ENCODE data around the gene HNRNPF. TPM values are rescaled to one million over a fixed set of nuclear protein-coding genes. Genes with fewer than 3 reads are reported as not detected.

The HNRNPF gene
- total RNA-seq, 1 experiment from 2014 or later = 198 TPM

- no peaks in the 10 kb centered on the region for H3K9me3 Mint-ChIP-seq (ENCODE audit: unreplicated experiment)
- peaks cover 100% of the 10 kb centered on the region for H3K36me3 Mint-ChIP-seq (ENCODE audit: insufficient read depth, unreplicated experiment)
- ChIA-PET CTCF (interaction anchor here (0.9 to 2.8 kb wide), 5 partner anchors 12 to 98 kb away, joined by 3 to 20 read pairs (median 4); no protein-coding TSS in a partner anchor), POLR2A (interaction anchor here (0.5 kb wide), 1 partner anchor 35 kb away, joined by 3 read pairs; no protein-coding TSS in a partner anchor)
- H3K4me1 Mint-ChIP-seq (ENCODE audit: insufficient read depth, unreplicated experiment) = peaks cover 28% of the 10 kb centered on the region
- H3K4me3 Mint-ChIP-seq (ENCODE audit: unreplicated experiment) = no peak overlapping the region
- intact Hi-C loops (cut with micrococcal nuclease) = no loop called here
- H3K27ac Mint-ChIP-seq (ENCODE audit: low read depth, unreplicated experiment) = peak overlapping the region; percentile 54
- no peak for DNase-seq (ENCODE audit: unreplicated experiment)
- TF ChIP-seq CTCF (IDR thresholded peaks at IDR 0.05; ENCODE audit: unreplicated experiment) = no peak
- H3K27me3 Mint-ChIP-seq (ENCODE audit: insufficient read depth, unreplicated experiment) = no peaks in the 10 kb centered on the region
- no TSS peak for BruUV-seq (replicated peaks)
Observed at GRCh38 chr10:43391496-43391895, 17.5 kb downstream of the HNRNPF start.

GRCh38 chr10:43390759-43391158 lies 18.2 kb downstream of the HNRNPF start:
- ChIA-PET POLR2A (interaction anchor here (0.5 to 1.6 kb wide), 3 partner anchors 17 to 46 kb away, joined by 3 to 7 read pairs (median 5); no protein-coding TSS in a partner anchor), CTCF (interaction anchor here (0.6 to 2.8 kb wide), 11 partner anchors 10 to 544 kb away, joined by 3 to 20 read pairs (median 4); partner anchors contain the start of gene HNRNPF)

GRCh38 chr10:43390333-43390732 lies 18.7 kb downstream of the HNRNPF start:
- POLR2A ChIA-PET = interaction anchor here (1.0 to 1.6 kb wide), 2 partner anchors 17 to 46 kb away, joined by 5 to 7 read pairs; no protein-coding TSS in a partner anchor
- peaks cover 100% of the 10 kb centered on the region for H3K36me3 Mint-ChIP-seq (ENCODE audit: insufficient read depth, unreplicated experiment)
- intact Hi-C loops (cut with micrococcal nuclease) = no loop called here

More at GRCh38 chr10:43390759-43391158, 18.2 kb downstream of the HNRNPF start:
- TF ChIP-seq CTCF (IDR thresholded peaks at IDR 0.05; ENCODE audit: unreplicated experiment) = peak; percentile 55
- intact Hi-C loops (cut with micrococcal nuclease) = no loop called here
- Mint-ChIP-seq H3K36me3 (ENCODE audit: insufficient read depth, unreplicated experiment) (peaks cover 100% of the 10 kb centered on the region), H3K9me3 (ENCODE audit: unreplicated experiment) (no peaks in the 10 kb centered on the region), H3K4me1 (ENCODE audit: insufficient read depth, unreplicated experiment) (peaks cover 28% of the 10 kb centered on the region), H3K27me3 (ENCODE audit: insufficient read depth, unreplicated experiment) (no peaks in the 10 kb centered on the region), H3K4me3 (ENCODE audit: unreplicated experiment) (no peak overlapping the region), H3K27ac (ENCODE audit: low read depth, unreplicated experiment) (no peak overlapping the region)
- BruUV-seq (replicated peaks) = no TSS peak
- DNase-seq (ENCODE audit: unreplicated experiment) = peak; percentile 61

More at GRCh38 chr10:43390333-43390732, 18.7 kb downstream of the HNRNPF start:
- no peak overlapping the region for H3K27ac Mint-ChIP-seq (ENCODE audit: low read depth, unreplicated experiment)
- CTCF ChIA-PET = interaction anchor here (0.6 to 2.8 kb wide), 12 partner anchors 10 to 543 kb away, joined by 3 to 20 read pairs (median 4); partner anchors contain the start of gene HNRNPF
- peaks cover 28% of the 10 kb centered on the region for H3K4me1 Mint-ChIP-seq (ENCODE audit: insufficient read depth, unreplicated experiment)
- H3K9me3 Mint-ChIP-seq (ENCODE audit: unreplicated experiment) = no peaks in the 10 kb centered on the region
- H3K4me3 Mint-ChIP-seq (ENCODE audit: unreplicated experiment) = no peak overlapping the region
- TF ChIP-seq CTCF (IDR thresholded peaks at IDR 0.05; ENCODE audit: unreplicated experiment) = no peak
- no peak for DNase-seq (ENCODE audit: unreplicated experiment)
- no peaks in the 10 kb centered on the region for H3K27me3 Mint-ChIP-seq (ENCODE audit: insufficient read depth, unreplicated experiment)
- no TSS peak for BruUV-seq (replicated peaks)

Data from MCF 10A (cell line).